ENCODE measurements around the gene LPAR6. TPM values are rescaled to one million over a fixed set of nuclear protein-coding genes. Genes with fewer than 3 reads are reported as not detected.
"Not testable (repeated sequence)": the region's sequence is repeated elsewhere in the genome, so short reads cannot be mapped to it uniquely, and the experiment has no call there.

LPAR6 gene, protein sequence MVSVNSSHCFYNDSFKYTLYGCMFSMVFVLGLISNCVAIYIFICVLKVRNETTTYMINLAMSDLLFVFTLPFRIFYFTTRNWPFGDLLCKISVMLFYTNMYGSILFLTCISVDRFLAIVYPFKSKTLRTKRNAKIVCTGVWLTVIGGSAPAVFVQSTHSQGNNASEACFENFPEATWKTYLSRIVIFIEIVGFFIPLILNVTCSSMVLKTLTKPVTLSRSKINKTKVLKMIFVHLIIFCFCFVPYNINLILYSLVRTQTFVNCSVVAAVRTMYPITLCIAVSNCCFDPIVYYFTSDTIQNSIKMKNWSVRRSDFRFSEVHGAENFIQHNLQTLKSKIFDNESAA
- polyA plus RNA-seq (ENCODE audit: insufficient read length in 10 of 10) = 10 to 100 TPM; 20.2 to 37.3 (median 28.2) TPM
- long read RNA-seq, donor 1, partial matches to known transcripts = 22 of 22 reads
- long read RNA-seq, donor 1, other reads (novel, unspliced or antisense) = 0 of 22 reads
- long read RNA-seq, donor 2, partial matches to known transcripts = 183 of 184 reads
- long read RNA-seq, donor 2, other reads (novel, unspliced or antisense) = 0 of 184 reads
- long read RNA-seq, donor 3 = 0 reads
- long read RNA-seq, donor 4 = 0 reads
- long read RNA-seq, donor 5, partial matches to known transcripts = 0 of 1 reads
- long read RNA-seq, donor 5, other reads (novel, unspliced or antisense) = 0 of 1 reads
- long read RNA-seq, donor 6, partial matches to known transcripts = 220 of 225 reads
- long read RNA-seq, donor 6, other reads (novel, unspliced or antisense) = 5 of 225 reads
- long read RNA-seq, donor 7, partial matches to known transcripts = 0 of 2 reads
- long read RNA-seq, donor 7, other reads (novel, unspliced or antisense) = 0 of 2 reads
- long read RNA-seq, donor 8 = 0 reads
- long read RNA-seq, donor 9 = 0 reads

DNA sequence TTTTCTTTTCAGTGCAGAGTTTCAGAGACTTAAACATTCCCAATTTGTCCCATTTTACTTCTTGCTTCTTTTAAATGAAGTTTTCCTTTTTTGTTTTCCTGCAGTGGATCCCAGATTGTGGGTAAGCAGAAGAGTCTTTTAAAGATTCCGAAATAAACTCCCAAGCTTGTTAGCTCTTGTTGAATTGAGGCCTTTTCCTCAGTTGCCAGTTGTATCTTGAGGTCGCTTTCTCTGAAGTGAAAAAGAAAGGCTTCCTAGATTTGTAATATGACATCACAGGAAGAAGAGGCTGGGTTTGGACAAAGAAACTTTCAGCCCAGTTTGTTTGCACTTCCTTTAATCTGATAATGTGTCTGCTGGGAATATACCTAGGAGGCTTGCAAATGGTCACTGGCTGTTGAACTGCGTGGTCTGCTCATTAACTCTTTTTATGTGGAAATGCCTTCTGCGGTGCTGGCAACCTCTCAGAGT, at the start of gene LPAR6:
LPAR6 (minus strand) TSS at position 233 of the 471 bp plus-strand sequence. CDS start 690 bp downstream, outside the sequence.
- DNase-seq = peak; percentile 64 to 90 (median 82)

DNA sequence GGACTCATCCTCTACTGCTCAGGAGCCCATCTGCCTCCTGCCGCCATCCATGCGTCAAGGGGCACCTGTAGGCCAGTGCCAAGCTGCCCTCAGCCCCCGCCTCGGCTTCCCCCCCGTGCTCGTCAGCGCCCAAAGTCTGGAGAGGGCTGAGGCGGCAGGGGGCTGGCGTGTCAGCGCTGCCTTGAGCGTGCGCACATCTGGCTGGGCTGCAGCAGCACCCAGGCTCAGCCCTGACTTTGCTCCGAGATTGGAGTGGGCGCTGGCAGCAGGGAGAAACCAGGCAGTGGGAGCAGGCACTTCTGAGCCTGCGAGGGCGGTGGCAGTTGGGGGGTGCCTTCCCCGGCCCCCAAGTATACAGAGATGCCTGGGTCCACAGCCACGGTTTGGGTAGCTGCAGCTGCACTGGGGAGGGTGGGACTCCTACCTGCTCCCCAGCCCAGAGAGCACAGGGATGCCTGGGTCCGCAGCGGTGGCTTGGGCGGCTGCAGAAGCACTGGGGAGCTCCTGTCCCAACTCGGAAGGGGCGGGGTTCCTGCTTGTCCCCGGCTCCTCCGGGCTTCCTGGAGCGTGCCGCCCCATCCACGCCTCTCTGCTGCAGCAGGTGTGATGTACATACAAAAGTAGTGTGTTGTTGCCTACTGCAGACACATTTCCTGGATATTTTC, 44.8 kb upstream of the LPAR6 start:
- DNase-seq = no peak

DNA sequence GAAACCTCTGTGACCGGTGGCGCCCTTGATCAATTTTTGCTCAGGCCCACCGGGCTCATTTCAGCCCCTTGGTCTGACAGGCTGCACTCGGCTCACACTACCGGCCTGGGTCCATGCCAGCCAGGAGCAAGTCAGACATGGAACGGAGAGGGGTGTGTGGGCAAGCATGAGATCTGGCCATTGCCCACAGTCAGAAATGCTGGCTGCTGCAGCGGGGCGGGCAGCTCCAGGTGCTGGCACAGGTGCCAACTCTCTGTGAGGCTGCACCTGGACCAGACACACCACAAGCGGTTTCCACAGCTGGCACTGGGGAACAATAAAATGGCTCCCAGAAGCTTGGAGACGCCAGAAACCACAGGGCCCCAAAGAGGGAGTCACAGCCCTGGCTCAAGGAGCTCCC, 43.6 kb upstream of the LPAR6 start:
- no peak for DNase-seq

DNA sequence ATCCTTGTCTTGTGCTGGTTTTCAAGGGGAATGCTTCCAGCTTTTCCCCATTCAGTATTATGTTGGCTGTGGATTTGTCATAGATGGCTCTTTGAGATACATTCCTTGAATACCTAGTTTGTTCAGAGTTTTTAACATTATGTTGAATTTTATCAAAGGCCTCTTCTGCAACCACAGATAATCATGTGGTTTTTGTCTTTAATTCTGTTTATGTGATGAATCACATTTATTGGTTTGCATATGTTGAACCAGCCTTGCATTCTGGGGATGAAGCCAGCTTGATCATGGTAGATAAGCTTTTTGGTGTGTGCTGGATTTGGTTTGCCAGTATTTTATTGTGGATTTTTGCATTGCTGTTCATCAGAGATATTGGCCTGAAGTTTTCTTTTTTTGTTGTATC, 38.3 kb upstream of the LPAR6 start:
- DNase-seq = not testable (repeated sequence)

DNA sequence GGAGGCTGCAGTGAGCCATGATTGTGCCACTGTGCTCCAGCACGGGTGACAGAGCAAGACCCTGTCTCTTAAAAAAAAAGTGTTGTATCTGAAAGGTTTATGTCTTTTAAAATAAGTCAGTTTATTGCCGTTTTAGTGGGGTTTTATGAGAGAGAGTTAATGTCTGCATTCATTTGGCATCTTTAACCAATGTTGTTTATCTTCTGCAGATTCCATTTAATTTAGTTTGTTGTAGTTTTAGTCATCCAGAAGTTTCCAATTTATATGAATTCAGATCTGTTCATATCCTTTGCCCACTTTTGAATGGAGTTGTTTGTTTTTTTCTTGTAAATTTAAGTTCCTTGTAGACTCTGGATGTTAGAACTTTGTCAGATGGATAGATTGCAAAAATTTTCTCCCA, 36.7 kb upstream of the LPAR6 start:
- DNase-seq = no peak

DNA sequence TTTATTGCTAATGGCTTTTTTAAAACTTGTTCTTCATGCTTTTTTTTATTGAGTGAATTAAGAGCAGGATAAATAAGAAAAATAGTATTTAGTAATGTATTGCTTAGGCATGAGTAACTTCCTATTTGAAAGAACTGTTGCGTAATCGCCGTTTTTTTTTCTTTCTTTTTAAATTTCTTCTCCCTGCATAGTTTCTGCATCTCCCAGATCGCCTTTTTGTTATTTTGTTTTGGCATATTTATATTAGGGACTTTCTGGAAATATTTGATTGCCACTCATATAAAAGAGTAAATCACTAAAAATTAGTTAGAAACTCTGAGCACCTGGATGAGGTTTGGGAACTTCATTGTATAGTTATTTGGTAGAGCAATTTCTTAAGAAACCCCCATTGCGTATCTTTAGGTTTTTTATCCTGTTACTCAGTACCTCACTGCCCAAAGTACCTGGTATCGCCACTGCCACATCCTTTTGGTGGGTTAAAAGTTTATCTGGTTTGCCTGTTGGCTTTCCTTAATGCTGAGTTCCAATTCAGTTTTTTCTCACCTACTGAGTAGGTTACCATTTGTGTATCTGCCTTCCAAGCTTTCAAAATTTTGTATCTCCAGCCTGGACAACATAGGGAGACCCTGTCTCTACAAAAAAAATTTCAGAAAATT, 36.2 kb upstream of the LPAR6 start:
- DNase-seq = no peak

DNA sequence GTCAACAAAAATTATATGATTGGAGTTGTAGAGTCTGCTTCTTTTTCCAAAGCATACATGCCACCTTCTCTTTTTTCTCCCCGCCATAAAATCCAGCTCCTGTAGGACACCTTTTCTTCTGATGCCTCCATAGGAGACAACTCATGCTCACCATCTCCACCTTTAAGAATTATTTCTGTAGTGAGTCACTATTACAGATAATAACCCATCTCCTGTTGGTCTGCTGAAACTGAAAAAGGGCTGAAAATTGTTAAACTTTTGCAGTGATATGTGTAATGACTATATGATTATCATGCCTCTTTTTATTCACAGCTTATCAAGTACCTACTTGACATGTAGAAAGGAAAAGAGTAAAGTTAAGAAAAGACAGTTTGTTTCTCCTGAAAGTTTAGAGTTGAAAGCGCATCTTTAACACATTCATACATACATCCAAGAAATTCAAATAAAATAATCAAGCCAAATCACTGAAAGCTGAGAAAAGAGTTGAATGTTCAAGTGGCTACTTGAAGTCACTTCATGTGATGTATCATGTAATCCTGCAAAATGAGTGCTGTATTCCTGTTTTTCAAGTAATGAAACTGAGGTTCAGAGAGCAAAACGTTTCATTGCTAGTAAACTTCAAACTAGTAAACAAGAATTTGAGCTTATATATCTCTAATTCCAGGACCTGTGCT, 35.5 kb upstream of the LPAR6 start:
- no peak for DNase-seq

DNA sequence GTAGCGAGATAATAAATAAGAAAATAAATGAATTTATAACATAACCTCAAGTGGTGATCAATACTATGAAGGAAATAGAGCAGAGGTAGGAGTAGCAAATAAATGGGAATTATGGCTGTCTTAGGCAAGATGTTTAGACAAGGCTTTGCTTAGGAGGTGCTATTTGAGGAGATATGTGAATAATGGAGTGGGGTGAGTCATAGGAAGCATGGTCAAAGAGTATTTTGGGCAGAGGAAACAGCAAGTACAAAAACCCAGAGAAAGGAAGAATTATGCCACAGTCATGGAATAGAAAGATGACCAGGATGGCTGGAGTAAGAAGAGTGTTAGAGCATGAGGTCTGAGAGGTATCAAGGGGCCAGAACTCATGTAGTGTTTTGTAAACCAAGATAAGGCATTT, 33.6 kb upstream of the LPAR6 start:
- no peak for DNase-seq

DNA sequence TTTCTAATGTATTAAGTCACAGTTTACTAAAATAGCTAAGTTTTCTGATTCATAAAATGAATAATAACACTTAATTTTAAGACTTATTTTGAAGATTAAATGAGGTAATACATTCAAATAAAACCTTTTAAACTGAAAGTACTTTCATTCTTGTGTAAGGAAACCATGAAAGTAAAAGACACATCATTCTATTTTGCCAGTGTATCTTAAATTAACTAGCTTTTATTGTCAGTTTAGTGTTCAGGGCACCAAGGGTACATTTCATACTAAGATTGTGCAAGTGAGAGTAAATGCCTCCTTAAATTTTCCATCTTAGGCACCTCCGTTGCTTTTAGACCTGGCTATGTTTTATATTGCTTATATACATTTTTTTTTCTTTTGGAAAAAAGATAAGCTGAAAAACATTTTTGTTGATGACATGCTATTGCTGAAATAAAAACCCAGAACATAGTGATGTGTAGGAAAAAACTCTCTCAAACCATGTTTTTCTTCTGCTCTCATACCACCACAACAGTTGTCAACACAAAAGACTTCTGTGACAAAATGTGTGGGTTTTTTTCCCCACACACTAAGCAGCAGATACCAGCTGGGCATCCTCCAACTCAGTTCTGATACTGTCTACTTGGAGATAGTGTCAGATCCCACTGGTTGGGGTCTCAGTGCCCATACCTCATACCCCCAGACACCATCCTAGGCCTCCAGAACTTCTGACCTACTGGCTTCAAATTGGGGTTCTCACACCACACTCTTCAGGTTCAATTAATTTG, 30.7 kb upstream of the LPAR6 start:
- DNase-seq = no peak

DNA sequence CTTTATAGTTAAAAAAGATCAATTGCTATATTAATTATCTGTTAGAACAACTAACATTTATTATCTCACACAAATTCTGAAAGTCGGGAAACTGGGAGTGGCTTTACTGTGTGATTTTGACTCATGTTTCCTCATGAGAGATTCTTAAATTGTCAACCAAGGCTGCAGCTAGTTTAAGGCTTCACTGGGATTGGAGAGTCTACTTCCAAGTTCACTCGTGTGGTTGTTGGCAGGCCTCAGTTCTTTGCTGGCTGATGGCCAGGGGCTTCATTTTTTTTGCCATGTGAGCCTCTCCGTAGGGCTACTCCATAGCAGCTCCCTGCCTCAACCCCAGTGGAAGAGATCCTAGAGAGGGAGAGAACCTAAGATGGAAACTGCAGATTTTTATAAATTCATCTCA, 24.5 kb upstream of the LPAR6 start:
- peak in 2 of 3 donors; percentile 26 to 40 for DNase-seq

DNA sequence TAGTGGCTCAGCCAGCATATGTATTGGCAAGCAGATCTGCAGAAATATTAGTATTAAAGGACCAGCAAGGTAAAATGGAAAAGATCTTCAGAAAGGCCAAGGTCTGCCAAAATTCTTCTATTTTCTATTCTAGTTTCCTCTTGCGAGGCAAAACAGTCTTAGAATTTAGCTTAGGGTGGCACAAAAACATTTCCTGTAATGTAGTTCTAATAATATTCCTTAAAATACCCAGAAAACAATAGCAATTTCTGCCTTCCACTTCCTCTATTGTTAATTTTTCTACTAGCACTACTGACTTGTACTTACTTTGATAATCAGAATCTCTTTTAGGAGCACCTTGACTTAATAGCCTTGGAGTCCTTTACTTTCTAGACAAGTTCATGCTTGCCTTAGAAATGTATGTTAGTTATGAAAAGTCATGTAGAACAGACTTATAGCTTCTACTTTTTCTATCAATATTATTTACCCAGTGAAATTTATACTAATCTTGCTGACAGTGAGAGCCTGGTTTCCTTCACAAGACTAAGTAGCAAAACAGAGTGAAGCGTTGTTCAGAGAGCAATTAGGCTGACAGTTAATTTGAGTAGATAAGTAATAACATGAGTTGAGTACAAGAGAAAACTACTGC, 23.9 kb upstream of the LPAR6 start:
- DNase-seq = no peak

DNA sequence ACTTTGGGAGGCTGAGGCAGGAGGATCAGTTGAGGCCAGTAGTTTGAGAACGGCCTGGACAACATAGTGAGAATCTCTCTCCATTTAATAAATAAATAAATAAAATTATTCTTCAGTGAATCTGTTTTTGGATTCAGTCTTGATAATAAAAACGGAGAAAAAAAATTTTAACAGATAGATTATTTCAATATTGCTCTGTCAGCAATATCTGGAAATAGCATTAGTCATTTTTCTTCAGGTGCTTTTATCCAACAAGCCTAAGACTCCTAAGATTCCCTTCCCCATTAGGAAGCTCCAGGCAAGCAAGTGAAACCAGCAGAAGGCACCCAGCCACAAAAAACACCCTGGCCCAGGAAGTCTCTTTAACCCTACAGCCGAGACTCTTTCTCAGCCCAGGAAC, 21.3 kb upstream of the LPAR6 start:
- no peak for DNase-seq

DNA sequence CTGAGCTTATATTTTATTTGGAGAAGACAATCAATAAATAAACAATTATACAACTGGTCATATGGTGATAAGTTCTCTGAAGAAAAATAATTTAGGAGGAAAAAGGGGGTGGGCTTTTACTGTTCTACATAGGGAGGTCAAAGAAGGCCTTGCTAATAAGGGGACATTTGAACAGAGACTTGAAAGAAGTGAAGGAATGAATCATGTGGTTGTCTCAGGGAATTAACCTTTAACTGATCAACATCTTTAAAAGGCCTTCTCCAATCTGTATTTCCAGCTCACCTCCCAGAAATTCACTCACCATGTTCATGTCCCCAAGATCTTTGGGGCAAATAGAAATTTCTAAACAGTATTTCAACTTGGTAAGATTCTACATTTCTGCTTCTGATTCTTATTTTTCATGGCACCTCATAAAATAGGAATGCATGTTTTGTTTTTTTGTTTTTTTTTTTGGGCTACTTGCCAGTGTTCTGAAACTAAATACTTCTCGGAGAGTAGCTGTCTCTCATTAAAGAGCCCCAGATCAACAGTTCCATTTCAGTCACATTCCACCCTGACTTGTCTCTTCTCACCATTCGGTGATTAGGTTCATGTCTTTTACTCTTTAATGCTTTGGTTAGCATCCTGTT, 19.2 kb upstream of the LPAR6 start:
- no peak for DNase-seq

DNA sequence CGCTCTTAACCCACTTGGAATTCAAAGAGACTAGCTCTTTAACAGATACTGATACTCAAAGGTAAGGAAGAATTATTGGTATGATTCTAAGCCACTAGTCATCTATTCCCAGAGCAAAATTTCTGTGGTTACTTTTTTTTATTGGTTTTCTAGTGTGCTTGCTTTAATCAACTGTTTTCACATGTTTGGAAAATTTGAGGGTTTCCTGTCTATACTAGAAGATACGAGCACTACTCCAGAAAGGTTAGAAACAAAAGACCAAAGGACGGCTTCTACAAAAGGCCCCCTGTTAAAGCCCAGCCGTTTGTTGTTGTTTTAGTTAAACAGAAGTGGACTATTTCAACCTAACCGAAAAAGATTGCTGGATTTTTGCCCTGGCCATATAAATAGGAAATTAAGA, 18.5 kb upstream of the LPAR6 start:
- DNase-seq = no peak

DNA sequence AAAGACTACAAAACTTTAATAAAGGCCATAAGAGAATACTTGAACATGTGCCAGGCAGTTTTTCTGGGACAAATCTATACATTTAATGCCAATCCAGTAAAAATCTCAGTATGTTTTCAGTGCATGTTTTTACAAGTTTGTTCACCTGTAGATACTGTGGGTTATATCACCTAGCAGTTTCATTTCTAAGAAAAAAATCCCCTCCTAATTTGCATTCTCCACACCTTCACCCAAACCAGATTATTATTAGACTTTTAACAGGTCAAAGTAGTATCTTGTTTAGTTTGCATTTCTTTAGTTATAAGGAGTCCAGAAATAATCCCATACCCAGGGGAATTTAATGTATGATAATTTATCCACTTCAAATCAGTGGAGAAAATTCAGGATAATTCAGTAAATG, 17.0 kb upstream of the LPAR6 start:
- DNase-seq = no peak

DNA sequence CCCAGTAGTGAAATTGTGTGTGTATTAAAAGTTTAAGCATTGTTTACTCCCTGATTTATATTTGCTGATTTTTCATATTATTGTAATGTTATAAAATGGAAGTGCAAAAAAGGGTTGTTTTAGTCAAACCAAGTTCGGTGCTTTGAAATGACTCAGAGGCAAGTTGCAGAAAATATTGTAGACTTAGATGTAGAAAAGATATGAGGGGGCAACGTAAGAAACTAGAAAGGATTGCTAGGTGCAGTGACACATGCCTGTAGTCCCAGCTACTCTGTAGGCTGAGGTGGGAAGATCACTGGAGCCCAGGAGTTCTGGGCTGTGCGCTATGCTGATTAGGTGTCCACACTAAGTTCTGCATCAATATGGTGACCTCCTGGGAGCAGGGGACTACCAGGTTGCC, 16.1 kb upstream of the LPAR6 start:
- DNase-seq = no peak

DNA sequence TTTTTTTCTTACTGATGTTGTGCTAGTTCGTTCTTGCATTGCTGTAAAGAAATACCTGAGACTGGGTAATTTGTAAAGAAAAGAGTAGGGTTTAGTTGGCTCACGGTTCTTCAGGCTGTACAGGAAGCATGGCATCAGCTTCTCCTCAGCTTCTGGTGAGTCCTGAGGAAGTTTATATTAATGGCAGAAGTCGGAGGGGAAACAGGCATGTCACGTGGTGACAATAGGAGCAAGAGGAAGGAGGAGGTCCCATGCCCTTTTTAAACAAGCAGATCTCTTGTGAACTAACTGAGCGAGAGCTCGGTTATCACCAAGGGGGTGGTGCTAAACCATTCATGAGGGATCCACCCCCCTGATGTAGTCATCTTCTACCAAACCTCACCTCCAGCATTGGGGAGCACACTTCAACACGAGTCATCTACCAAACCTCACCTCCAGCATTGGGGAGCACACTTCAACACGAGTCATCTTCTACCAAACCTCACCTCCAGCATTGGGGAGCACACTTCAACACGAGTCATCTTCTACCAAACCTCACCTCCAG, 13.9 kb upstream of the LPAR6 start:
- DNase-seq = peak in 1 of 3 donors; percentile 26

DNA sequence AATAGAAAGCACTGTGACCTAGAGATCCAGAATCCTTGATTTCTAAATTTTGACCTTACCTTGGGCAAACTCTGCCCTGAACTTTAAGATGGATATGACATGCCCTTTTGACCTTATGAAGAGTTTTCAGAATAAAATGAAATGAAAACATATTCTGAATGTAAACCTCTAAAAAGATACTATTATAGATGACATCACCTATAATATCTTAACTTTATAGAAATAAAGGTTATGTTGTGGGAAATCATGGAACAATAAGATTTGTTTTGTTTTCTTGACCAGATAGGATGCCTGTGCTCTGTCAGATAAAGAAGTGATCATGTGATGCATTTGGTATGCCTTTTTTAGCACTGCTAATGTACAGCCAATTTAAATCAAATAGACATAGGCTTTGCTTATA, 13.1 kb upstream of the LPAR6 start:
- DNase-seq = no peak

DNA sequence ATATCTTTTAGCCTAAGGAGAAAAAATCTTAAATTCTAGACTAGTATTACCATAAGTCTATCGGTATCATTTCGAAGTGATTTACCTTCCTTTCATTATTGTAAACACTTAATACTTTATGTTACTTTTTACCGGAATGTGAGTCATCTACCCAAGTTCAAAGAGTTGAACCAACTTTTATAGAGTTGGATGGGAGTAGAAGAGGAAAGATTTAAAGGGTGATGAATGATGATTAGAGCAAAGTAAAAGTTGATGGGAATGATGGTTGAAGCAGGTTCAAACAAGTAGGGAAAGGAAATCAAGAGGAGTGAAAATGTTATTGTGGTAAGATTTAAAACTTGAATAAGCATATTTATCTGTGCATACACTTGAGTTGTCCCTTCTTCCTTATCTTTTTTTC, 11.3 kb upstream of the LPAR6 start:
- no peak for DNase-seq
